ENCODE data around the gene PALD1. TPM values are rescaled to one million over a fixed set of nuclear protein-coding genes. Genes with fewer than 3 reads are reported as not detected.

Gene PALD1
- total RNA-seq, 1 donor from 2014 or later, result 1.8 TPM

- H3K9me3 Mint-ChIP-seq (ENCODE audit: unreplicated experiment), result peaks cover 2% of the 10 kb centered on the region
- no peak overlapping the region for H3K27ac ChIP-seq (ENCODE audit: low read depth, low read length)
- no peaks in the 10 kb centered on the region for H4K20me1 ChIP-seq (ENCODE audit: insufficient read depth, low read length)
- H3K36me3 Mint-ChIP-seq (ENCODE audit: low read depth, unreplicated experiment), result no peaks in the 10 kb centered on the region
- TF ChIP-seq CTCF (IDR thresholded peaks at IDR 0.05; ENCODE audit: insufficient read depth, low read depth, low read length), result no peak
- no peak for TF ChIP-seq EZH2 (IDR thresholded peaks at IDR 0.05; ENCODE audit: insufficient read depth, low read length)
- H3K9me3 ChIP-seq (ENCODE audit: insufficient read depth, low read depth, low read length), result no peaks in the 10 kb centered on the region
- no peak overlapping the region for H3K4me3 Mint-ChIP-seq (ENCODE audit: unreplicated experiment)
- peaks cover 24% of the 10 kb centered on the region for H3K27me3 Mint-ChIP-seq (ENCODE audit: low read depth, unreplicated experiment)
- H3K4me3 ChIP-seq (ENCODE audit: insufficient read depth, low read depth, low read length), result no peak overlapping the region
- DNase-seq (ENCODE audit: low read depth) (no peak), FAIRE-seq (no peak)
- peaks cover 7% of the 10 kb centered on the region for H3K4me1 Mint-ChIP-seq (ENCODE audit: low read depth, unreplicated experiment)
- no peak overlapping the region for H2AFZ ChIP-seq (ENCODE audit: low read depth, low read length)
- no peak overlapping the region for H3K4me2 ChIP-seq (ENCODE audit: low read length)
- H3K36me3 ChIP-seq (ENCODE audit: insufficient read depth, low read length), result no peaks in the 10 kb centered on the region
- no peak overlapping the region for H3K9ac ChIP-seq (ENCODE audit: low read length)
- H3K27me3 ChIP-seq (ENCODE audit: insufficient read depth, low read length), result peaks cover 3% of the 10 kb centered on the region
- H3K4me1 ChIP-seq (ENCODE audit: insufficient read depth, low read length), result peaks cover 4% of the 10 kb centered on the region
- H3K79me2 ChIP-seq (ENCODE audit: insufficient read depth, low read length), result no peaks in the 10 kb centered on the region
- H3K27ac Mint-ChIP-seq (ENCODE audit: unreplicated experiment), result no peak overlapping the region
Measured at GRCh38 chr10:70539471-70539870, 60.9 kb downstream of the PALD1 start.

GRCh38 chr10:70540089-70540788 lies 61.7 kb downstream of the PALD1 start:
- Histone ChIP-seq H3K9me3 (ENCODE audit: insufficient read depth, low read depth, low read length) (no peaks in the 10 kb centered on the region), H3K4me1 (ENCODE audit: insufficient read depth, low read length) (peaks cover 4% of the 10 kb centered on the region), H3K4me2 (ENCODE audit: low read length) (peak overlapping the region; percentile 24), H3K4me3 (ENCODE audit: insufficient read depth, low read depth, low read length) (no peak overlapping the region), H3K9ac (ENCODE audit: low read length) (peak overlapping the region; percentile 31), H4K20me1 (ENCODE audit: insufficient read depth, low read length) (no peaks in the 10 kb centered on the region), H3K36me3 (ENCODE audit: insufficient read depth, low read length) (no peaks in the 10 kb centered on the region), H3K79me2 (ENCODE audit: insufficient read depth, low read length) (no peaks in the 10 kb centered on the region), H3K27ac (ENCODE audit: low read depth, low read length) (no peak overlapping the region), H2AFZ (ENCODE audit: low read depth, low read length) (peak overlapping the region; percentile 21), H3K27me3 (ENCODE audit: insufficient read depth, low read length) (peaks cover 3% of the 10 kb centered on the region)
- TF ChIP-seq EZH2 (IDR thresholded peaks at IDR 0.05; ENCODE audit: insufficient read depth, low read length), result no peak
- TF ChIP-seq CTCF (IDR thresholded peaks at IDR 0.05; ENCODE audit: insufficient read depth, low read depth, low read length), result peak; percentile 56
- DNase-seq (ENCODE audit: low read depth) (no peak), FAIRE-seq (no peak)
- Mint-ChIP-seq H3K36me3 (ENCODE audit: low read depth, unreplicated experiment) (no peaks in the 10 kb centered on the region), H3K4me1 (ENCODE audit: low read depth, unreplicated experiment) (peaks cover 7% of the 10 kb centered on the region), H3K9me3 (ENCODE audit: unreplicated experiment) (peaks cover 2% of the 10 kb centered on the region), H3K27ac (ENCODE audit: unreplicated experiment) (peak overlapping the region; percentile 1), H3K4me3 (ENCODE audit: unreplicated experiment) (no peak overlapping the region), H3K27me3 (ENCODE audit: low read depth, unreplicated experiment) (peaks cover 24% of the 10 kb centered on the region)

- Histone ChIP-seq H4K20me1 (ENCODE audit: insufficient read depth, low read length) (no peaks in the 10 kb centered on the region), H3K36me3 (ENCODE audit: insufficient read depth, low read length) (no peaks in the 10 kb centered on the region), H3K27me3 (ENCODE audit: insufficient read depth, low read length) (peaks cover 3% of the 10 kb centered on the region), H3K4me3 (ENCODE audit: insufficient read depth, low read depth, low read length) (no peak overlapping the region), H3K4me2 (ENCODE audit: low read length) (no peak overlapping the region), H2AFZ (ENCODE audit: low read depth, low read length) (no peak overlapping the region), H3K9me3 (ENCODE audit: insufficient read depth, low read depth, low read length) (no peaks in the 10 kb centered on the region), H3K27ac (ENCODE audit: low read depth, low read length) (no peak overlapping the region), H3K79me2 (ENCODE audit: insufficient read depth, low read length) (no peaks in the 10 kb centered on the region), H3K9ac (ENCODE audit: low read length) (no peak overlapping the region), H3K4me1 (ENCODE audit: insufficient read depth, low read length) (peaks cover 4% of the 10 kb centered on the region)
- H3K9me3 Mint-ChIP-seq (ENCODE audit: unreplicated experiment), result peaks cover 2% of the 10 kb centered on the region
- H3K4me3 Mint-ChIP-seq (ENCODE audit: unreplicated experiment), result no peak overlapping the region
- DNase-seq (ENCODE audit: low read depth) (no peak), FAIRE-seq (no peak)
- H3K27ac Mint-ChIP-seq (ENCODE audit: unreplicated experiment), result no peak overlapping the region
- peaks cover 7% of the 10 kb centered on the region for H3K4me1 Mint-ChIP-seq (ENCODE audit: low read depth, unreplicated experiment)
- TF ChIP-seq CTCF (IDR thresholded peaks at IDR 0.05; ENCODE audit: insufficient read depth, low read depth, low read length), result no peak
- no peak for TF ChIP-seq EZH2 (IDR thresholded peaks at IDR 0.05; ENCODE audit: insufficient read depth, low read length)
- H3K36me3 Mint-ChIP-seq (ENCODE audit: low read depth, unreplicated experiment), result no peaks in the 10 kb centered on the region
- peaks cover 25% of the 10 kb centered on the region for H3K27me3 Mint-ChIP-seq (ENCODE audit: low read depth, unreplicated experiment)
Measured at GRCh38 chr10:70540789-70541360, 62.3 kb downstream of the PALD1 start.
